ENCODE data around the gene MUTYH. TPM values are rescaled to one million over a fixed set of nuclear protein-coding genes. Genes with fewer than 3 reads are reported as not detected.
A peak's percentile ranks its signal among the peaks of the same experiment; 100 is the strongest.
"Not testable (repeated sequence)": the region's sequence is repeated elsewhere in the genome, so short reads cannot be mapped to it uniquely, and the experiment has no call there.

The MUTYH gene
- total RNA-seq = 10 to 100 TPM; 59.9 to 68.8 TPM

- Mint-ChIP-seq H3K9me3 (peaks cover 3% of the 10 kb centered on the region), H3K27me3 (no peaks in the 10 kb centered on the region), H3K4me1 (peaks cover 35% of the 10 kb centered on the region), H3K27ac (peak within 1 kb of the TSS; percentile 98), H3K36me3 (peaks cover 29% of the 10 kb centered on the region), H3K4me3 (peak within 1 kb of the TSS; percentile 98)
- peak; percentile 87 for ATAC-seq (ENCODE audit: low read depth)
- peak; percentile 96 for DNase-seq
- POLR2A ChIA-PET = interaction anchor here (0.5 to 5.7 kb wide), 36 partner anchors 9 to 620 kb away, joined by 3 to 94 read pairs (median 5); partner anchors contain the start of genes AKR1A1, BTBD19, CCDC163 and DYNLT4
These were observed at the start of gene MUTYH, which contains the start of gene TOE1 for GRCh38 chr1:45339789-45340558. Gene MUTYH, minus strand, starts transcription at chr1:45340440. Its CDS starts 5,935 bp downstream, at chr1:45334505. Gene TOE1, plus strand, starts transcription at chr1:45340170. Its CDS starts 83 bp downstream, at chr1:45340253.

- no peaks in the 10 kb centered on the region for H3K4me1 Mint-ChIP-seq
- ATAC-seq (ENCODE audit: low read depth) (no peak), DNase-seq (no peak)
- no peaks in the 10 kb centered on the region for H3K27me3 Mint-ChIP-seq
- no peak overlapping the region for H3K4me3 Mint-ChIP-seq
- no peaks in the 10 kb centered on the region for H3K36me3 Mint-ChIP-seq
- no peaks in the 10 kb centered on the region for H3K9me3 Mint-ChIP-seq
- POLR2A ChIA-PET = no interaction called here
- H3K27ac Mint-ChIP-seq = no peak overlapping the region
These were observed 46.0 kb upstream of the MUTYH start for GRCh38 chr1:45386219-45386618.

GRCh38 chr1:45385302-45385701 lies 45.1 kb upstream of the MUTYH start:
- DNase-seq (no peak), ATAC-seq (ENCODE audit: low read depth) (no peak)
- Mint-ChIP-seq H3K27ac (no peak overlapping the region), H3K4me1 (no peaks in the 10 kb centered on the region), H3K4me3 (no peak overlapping the region), H3K27me3 (no peaks in the 10 kb centered on the region), H3K36me3 (no peaks in the 10 kb centered on the region), H3K9me3 (no peaks in the 10 kb centered on the region)
- POLR2A ChIA-PET = no interaction called here

- DNase-seq; H3K4me3 Mint-ChIP-seq; POLR2A ChIA-PET; H3K36me3 Mint-ChIP-seq; ATAC-seq (ENCODE audit: low read depth); H3K27me3 Mint-ChIP-seq; H3K27ac Mint-ChIP-seq; H3K4me1 Mint-ChIP-seq; H3K9me3 Mint-ChIP-seq: not testable (repeated sequence)
These were observed 44.0 kb upstream of the MUTYH start for GRCh38 chr1:45384213-45384612.

- Mint-ChIP-seq H3K9me3 (no peaks in the 10 kb centered on the region), H3K27me3 (no peaks in the 10 kb centered on the region), H3K4me3 (no peak overlapping the region), H3K4me1 (no peaks in the 10 kb centered on the region), H3K36me3 (no peaks in the 10 kb centered on the region), H3K27ac (no peak overlapping the region)
- DNase-seq (no peak), ATAC-seq (ENCODE audit: low read depth) (no peak)
- POLR2A ChIA-PET = no interaction called here
These were observed 43.0 kb upstream of the MUTYH start for GRCh38 chr1:45383191-45383590.

GRCh38 chr1:45381243-45381642 lies 41.0 kb upstream of the MUTYH start:
- Mint-ChIP-seq H3K4me3 (no peak overlapping the region), H3K27me3 (no peaks in the 10 kb centered on the region), H3K27ac (no peak overlapping the region), H3K36me3 (peaks cover 2% of the 10 kb centered on the region), H3K4me1 (no peaks in the 10 kb centered on the region), H3K9me3 (no peaks in the 10 kb centered on the region)
- ATAC-seq (ENCODE audit: low read depth) (no peak), DNase-seq (no peak)
- POLR2A ChIA-PET = no interaction called here

GRCh38 chr1:45380730-45381129 lies 40.5 kb upstream of the MUTYH start:
- no peak overlapping the region for H3K4me3 Mint-ChIP-seq
- no peaks in the 10 kb centered on the region for H3K27me3 Mint-ChIP-seq
- H3K27ac Mint-ChIP-seq = no peak overlapping the region
- no peak for ATAC-seq (ENCODE audit: low read depth)
- H3K9me3 Mint-ChIP-seq = no peaks in the 10 kb centered on the region
- DNase-seq = no peak
- H3K36me3 Mint-ChIP-seq = peaks cover 2% of the 10 kb centered on the region
- POLR2A ChIA-PET = no interaction called here
- no peaks in the 10 kb centered on the region for H3K4me1 Mint-ChIP-seq

GRCh38 chr1:45380125-45380524 lies 39.9 kb upstream of the MUTYH start:
- Mint-ChIP-seq H3K4me3 (no peak overlapping the region), H3K36me3 (peaks cover 2% of the 10 kb centered on the region), H3K9me3 (no peaks in the 10 kb centered on the region), H3K27ac (no peak overlapping the region), H3K4me1 (no peaks in the 10 kb centered on the region), H3K27me3 (no peaks in the 10 kb centered on the region)
- ATAC-seq (ENCODE audit: low read depth) (no peak), DNase-seq (no peak)
- POLR2A ChIA-PET = no interaction called here

- Mint-ChIP-seq H3K9me3 (no peaks in the 10 kb centered on the region), H3K4me3 (no peak overlapping the region), H3K27me3 (no peaks in the 10 kb centered on the region), H3K36me3 (peaks cover 2% of the 10 kb centered on the region), H3K4me1 (peaks cover 3% of the 10 kb centered on the region), H3K27ac (no peak overlapping the region)
- ATAC-seq (ENCODE audit: low read depth) = no peak
- no peak for DNase-seq
- POLR2A ChIA-PET = no interaction called here
These were observed 39.3 kb upstream of the MUTYH start for GRCh38 chr1:45379524-45379923.

GRCh38 chr1:45378184-45378583 lies 37.9 kb upstream of the MUTYH start:
- Mint-ChIP-seq H3K4me3 (no peak overlapping the region), H3K27ac (no peak overlapping the region), H3K9me3 (no peaks in the 10 kb centered on the region), H3K4me1 (peaks cover 8% of the 10 kb centered on the region), H3K36me3 (peaks cover 2% of the 10 kb centered on the region), H3K27me3 (no peaks in the 10 kb centered on the region)
- ATAC-seq (ENCODE audit: low read depth) (no peak), DNase-seq (no peak)
- POLR2A ChIA-PET = no interaction called here

GRCh38 chr1:45375104-45376090 lies 35.2 kb upstream of the MUTYH start:
- DNase-seq = no peak
- Mint-ChIP-seq H3K4me3 (no peak overlapping the region), H3K27me3 (no peaks in the 10 kb centered on the region), H3K4me1 (peaks cover 10% of the 10 kb centered on the region), H3K9me3 (no peaks in the 10 kb centered on the region), H3K36me3 (peaks cover 2% of the 10 kb centered on the region), H3K27ac (no peak overlapping the region)
- no peak for ATAC-seq (ENCODE audit: low read depth)
- POLR2A ChIA-PET = no interaction called here

- H3K36me3 Mint-ChIP-seq = peaks cover 3% of the 10 kb centered on the region
- H3K27ac Mint-ChIP-seq = no peak overlapping the region
- H3K4me3 Mint-ChIP-seq = no peak overlapping the region
- DNase-seq = no peak
- H3K4me1 Mint-ChIP-seq = peaks cover 10% of the 10 kb centered on the region
- H3K9me3 Mint-ChIP-seq = no peaks in the 10 kb centered on the region
- H3K27me3 Mint-ChIP-seq = no peaks in the 10 kb centered on the region
- no peak for ATAC-seq (ENCODE audit: low read depth)
- POLR2A ChIA-PET = no interaction called here
These were observed 33.3 kb upstream of the MUTYH start for GRCh38 chr1:45373573-45373972.

- Mint-ChIP-seq H3K27me3 (no peaks in the 10 kb centered on the region), H3K9me3 (no peaks in the 10 kb centered on the region), H3K4me3 (no peak overlapping the region), H3K36me3 (peaks cover 1% of the 10 kb centered on the region), H3K4me1 (peaks cover 10% of the 10 kb centered on the region), H3K27ac (peak overlapping the region; percentile 37)
- POLR2A ChIA-PET = no interaction called here
- ATAC-seq (ENCODE audit: low read depth) = no peak
- DNase-seq = no peak
These were observed 30.3 kb upstream of the MUTYH start for GRCh38 chr1:45370575-45370974.
